Dermis blood vessel endothelial cell (primary cell): Measurements from ENCODE around the gene CPAMD8. TPM values are rescaled to one million over a fixed set of nuclear protein-coding genes. Genes with fewer than 3 reads are reported as not detected.
"Not testable (repeated sequence)": the region's sequence is repeated elsewhere in the genome, so short reads cannot be mapped to it uniquely, and the experiment has no call there.

Experiments
- DNase-seq: peaks from one replicate; pipeline ENCODE4 v3.0.0; 2010
- total RNA-seq: library from RNA; depleted of rRNA; stranded (reverse); fragments of >200 nt; gene quantifications from 2 replicates; pipeline ENCODE4 v1.2.3, GENCODE V29; 2014

Gene CPAMD8
- total RNA-seq, 1 donor from 2014 or later = 3.7 TPM

DNA sequence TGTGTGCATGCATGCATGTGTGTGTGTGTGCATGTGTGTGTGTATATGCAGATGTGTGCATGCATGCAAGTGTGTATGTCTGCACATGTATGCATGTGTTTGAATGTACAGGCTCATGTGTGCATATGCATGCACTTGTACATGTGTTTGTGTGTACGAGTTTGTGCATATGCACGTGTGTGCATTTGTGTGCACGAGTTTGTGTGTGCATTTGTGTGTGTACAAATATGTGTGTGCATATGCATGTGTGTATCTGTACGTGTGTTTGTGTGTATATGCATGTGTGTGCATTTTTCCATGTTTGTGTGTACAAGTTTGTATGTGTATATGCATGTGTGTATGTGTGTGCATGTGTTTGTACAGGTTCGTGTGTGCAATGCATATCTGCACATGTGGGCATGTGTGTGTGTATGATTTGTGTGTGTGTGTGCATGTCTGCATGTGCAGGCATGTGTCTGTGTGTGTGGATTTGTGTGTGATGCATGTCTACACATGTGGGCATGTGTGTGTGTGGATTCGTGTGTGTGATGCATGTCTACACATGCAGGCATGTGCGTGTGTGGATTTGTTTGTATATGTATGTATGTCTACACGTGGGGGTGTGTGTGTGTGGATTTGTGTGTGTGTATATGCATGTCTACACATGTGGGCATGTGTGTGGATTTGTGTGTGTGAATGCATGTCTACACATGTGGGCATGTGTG, 80.7 kb downstream of the CPAMD8 start:
- no peak for DNase-seq

DNA sequence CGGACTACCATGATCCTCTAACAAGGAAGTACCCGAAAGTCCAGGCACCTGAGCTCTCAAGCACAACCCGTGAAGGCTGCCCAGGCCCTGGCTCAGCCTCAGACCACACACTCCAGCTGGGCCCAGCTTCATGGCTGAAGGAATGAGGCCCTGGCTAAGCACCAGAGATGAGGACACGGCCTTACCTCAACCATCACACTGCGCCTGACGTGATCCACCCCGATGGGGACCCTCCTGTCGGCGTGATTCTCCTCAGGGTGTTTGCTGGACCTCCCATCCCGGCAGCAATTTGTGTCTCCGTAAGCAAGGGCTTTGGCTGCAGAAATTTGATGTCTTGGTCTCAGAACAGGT, 81.3 kb downstream of the CPAMD8 start:
- DNase-seq = no peak

DNA sequence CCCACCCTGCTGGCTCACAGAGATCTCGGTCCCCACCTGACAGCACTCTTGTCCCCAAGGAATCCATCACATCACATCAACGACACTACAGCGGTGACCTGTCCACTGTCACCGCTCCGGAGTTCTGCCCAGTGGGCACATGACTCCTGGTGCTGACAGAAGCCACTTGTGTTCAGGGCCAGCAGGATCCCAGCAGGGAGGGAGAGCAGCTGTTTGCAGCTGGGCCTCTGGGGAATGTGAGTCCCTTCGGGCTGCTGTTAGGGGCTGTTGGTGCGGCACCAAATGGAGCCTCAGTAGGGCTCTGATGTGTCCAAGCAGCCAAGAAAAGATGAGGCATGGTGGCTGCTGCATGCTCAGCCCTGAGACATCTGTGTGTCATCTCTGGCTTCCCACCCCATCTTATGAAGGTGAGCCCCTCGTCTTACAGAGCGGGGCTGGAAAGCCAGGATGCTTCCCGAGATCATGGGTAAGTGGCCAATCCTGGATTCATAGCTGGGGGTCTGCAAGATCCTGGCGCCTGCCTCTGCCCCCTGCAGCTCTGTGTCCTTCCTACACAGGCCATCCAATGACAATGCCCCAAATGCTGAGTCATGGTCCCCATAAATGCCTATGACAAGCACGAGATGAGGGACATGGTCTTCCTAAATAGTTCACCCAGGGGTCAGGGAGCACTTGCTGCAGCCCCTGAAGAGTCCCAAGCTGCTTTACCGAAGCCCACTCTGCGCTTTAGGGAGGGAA, 81.8 kb downstream of the CPAMD8 start:
- no peak for DNase-seq

DNA sequence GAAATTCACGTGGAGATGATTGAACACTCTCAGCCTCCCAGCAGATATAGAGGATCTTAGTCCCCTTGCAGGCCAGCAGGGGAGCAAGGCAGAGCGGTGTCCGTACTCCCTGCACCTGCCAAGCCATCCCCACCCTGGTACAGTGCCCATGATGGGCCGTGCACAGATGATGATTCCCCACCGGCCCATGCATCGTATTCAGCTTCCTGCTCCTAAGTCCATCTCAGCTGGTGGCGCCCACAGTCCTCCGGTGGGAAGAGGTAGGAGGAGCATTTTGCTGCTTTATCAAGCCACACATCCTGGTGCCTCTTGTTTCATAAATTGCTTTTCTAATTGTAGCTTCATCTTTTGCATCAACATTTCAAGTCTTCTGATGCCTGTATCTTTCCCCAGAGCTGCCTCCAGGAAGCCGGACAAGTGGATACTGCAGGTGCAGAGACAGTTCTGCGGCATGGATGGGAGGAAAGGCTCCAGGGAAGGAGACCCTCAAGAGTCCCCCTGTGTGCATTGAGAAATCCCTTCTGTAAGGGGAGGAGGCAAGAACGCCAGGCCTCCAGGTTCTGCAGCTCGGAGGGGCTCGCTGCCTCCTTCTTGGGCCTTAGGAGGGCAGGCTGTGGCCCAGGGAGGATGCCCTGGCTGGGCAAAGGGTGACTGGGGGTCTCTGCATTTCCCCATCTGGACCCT, 82.5 kb downstream of the CPAMD8 start:
- DNase-seq = no peak

DNA sequence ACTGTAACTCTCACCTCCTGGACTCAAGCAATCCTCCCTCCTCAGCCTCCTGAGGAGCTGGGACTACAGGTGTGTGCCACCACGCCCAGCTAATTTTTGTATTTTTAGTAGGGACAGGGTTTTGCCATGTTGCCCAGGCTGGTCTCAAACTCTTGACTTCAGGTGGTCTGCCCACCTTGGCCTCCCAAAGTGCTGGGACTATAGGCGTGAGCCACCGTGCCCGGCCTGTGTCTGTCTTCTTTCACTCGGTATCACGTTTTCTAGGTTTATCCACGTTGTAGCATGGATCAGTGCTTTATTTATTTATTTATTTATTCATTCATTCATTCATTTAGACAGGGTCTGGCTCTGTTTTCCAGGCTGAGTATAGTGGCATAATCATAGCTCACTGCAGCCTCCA, 83.5 kb downstream of the CPAMD8 start:
- not testable (repeated sequence) for DNase-seq

DNA sequence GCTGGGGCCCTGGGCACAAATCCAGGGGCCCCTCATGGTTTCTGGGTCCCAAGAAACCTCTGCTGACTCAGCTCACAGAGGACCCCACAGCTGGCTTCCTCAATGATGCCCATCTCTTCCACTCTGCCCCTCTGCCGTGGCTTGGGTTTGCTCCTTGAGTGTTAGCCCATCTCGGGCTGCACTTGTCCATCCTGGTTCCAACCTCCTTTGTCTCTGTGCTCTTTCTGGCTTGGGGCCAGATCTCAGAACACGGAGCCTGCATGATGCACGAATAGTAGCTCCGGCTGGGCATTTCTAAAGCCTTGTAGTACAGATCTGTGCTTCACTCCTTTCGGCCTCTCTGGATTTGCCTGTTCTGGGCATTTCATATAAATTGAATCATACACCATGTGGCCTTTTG, 84.0 kb downstream of the CPAMD8 start:
- no peak for DNase-seq

DNA sequence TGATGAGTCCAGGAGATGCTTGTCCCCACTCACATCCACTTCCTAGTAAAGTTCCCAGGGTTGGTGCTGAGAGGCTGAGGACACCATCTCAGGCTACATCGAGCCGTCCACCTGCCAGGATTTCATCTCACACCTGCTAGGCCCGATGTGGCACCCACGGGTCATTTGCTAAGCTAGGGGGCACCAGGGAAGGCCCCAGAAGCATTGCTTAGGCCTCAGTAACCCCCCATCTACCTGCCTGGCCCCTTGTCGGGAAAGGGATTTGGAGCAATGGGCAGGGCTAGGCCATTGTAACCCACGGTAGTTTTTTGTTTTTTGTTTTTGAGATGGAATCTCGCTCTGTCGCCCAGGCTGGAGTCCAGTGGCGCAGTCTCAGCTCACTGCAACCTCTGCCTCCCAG, 86.0 kb downstream of the CPAMD8 start:
- no peak for DNase-seq

DNA sequence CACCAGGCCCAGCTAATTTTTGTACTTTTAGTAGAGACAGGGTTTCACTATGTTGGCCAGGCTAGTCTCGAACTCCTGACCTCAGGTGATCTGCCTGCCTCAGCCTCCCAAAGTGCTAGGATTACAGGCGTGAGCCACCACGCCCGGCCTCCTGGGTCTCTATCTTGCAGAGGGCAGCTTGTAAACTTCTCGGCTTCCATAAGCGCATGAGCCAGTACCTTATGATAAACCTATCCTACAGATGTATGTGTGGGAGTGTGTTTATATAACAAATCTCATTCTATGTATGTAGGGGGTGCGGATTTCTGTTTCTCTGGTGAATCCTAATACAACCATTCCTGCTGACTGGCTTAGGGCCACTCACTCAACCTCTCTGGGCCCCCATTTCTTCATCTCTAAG, 86.5 kb downstream of the CPAMD8 start:
- not testable (repeated sequence) for DNase-seq

DNA sequence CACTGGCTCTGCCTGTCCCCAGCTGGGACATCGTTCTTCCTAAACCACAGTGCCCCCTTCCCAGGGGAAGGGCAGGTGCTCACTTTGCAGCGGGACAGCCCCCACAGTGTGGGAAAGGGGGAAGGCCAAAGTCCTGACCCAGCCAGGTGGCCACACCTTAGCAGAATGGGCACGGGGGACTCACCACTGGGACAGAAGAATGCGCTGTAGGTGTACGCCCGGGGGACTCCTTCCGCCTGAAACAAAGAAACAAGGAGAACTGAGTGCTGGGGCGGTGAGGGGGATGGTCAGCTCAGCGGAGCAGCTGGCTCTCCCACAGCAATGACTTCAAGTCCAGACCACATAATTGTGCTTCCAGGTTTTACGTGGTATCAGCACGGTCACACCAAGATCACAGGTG, 88.4 kb downstream of the CPAMD8 start:
- no peak for DNase-seq

DNA sequence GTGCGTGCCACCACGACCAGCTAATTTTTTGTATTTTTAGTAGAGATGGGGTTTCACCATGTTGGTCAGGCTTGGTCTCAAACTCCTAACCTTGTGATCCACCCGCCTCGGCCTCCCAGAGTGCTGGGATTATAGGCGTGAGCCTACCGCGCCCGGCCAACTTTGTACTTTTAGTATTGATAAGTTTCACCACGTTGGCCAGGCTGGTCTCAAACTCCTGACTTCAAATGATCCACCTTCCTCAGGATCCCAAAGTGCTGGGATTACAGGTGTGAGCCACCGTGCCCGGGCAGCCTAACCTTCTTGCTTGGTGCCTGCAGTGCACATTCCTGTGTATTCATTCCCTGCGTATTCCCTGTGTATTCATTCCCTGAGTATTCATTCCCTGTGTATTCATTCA, 88.8 kb downstream of the CPAMD8 start:
- not testable (repeated sequence) for DNase-seq

DNA sequence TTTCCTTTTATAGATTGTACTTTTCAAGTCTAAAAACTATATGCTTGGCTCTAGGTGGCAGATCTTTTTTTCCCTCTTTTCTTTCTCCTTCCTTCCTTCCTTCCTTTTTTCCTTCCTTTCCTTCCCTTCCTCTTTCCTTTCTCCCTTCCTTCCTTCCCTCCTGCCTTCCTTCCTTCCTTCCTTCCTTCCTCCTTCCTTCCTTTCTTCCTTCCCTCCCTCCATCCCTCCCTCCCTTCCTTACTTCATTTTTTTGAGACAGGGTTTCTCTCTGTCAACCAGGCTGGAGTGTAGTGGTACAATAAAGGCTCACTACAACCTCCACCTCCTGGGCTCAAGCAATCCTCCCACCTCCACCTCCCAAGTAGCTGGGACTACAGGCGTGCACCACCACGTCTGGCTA, 89.7 kb downstream of the CPAMD8 start:
- DNase-seq = no peak

DNA sequence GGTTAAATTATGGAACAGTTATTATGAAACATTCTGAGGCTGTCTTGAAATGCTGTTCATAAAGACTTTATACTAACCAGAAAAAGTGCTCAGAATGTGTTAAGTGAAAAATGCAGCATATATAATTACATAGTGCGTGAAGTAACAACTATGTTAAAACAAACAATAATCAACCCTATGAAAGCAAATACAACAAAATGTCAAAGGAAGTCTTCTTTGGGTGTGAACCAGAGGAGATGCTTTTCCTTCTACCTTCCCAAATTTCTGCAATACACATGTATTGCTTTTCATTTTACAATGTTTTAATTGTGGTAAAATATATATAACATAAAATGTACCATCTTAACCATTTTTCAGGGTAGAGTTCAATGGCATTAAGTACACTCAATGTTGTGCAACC, 92.1 kb downstream of the CPAMD8 start:
- no peak for DNase-seq

DNA sequence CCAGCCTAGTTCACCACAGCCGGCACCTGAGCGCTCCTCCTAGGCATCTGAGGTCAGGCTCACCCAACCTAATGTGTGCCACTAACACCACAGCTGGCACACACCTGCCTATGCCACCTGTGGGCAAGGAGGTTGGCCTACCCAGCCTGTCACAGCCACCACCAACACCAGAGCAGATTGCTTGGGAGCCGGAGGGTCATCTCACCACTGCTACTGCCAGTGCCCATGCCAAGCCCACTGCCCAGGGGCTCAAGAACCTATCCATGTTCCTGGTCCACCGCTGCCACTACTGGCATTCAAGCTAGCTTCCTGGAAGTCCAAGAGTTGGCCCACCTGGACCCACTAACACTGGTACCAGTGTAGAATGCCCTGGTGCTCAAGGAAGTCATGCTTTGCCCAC, 95.3 kb downstream of the CPAMD8 start:
- no peak for DNase-seq

DNA sequence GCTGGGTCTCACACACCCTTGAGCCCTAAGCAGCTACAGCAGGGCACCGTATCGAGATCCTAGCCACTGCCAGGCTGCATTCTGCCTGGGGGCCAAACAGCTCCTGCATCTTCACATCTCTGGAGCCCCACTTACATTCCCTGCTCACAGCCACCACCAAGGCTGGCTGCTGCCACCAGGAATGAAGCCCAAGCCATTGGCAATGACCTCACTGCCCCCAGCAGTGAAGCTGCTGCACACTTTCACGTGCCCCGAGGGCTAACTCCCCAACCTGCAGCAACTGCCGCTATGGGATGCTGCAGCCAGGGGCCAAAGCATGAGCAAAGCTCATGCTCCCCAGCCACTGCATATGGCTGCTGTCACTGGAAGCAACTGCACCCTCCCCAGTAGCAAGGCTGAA, 95.9 kb downstream of the CPAMD8 start:
- DNase-seq = no peak

DNA sequence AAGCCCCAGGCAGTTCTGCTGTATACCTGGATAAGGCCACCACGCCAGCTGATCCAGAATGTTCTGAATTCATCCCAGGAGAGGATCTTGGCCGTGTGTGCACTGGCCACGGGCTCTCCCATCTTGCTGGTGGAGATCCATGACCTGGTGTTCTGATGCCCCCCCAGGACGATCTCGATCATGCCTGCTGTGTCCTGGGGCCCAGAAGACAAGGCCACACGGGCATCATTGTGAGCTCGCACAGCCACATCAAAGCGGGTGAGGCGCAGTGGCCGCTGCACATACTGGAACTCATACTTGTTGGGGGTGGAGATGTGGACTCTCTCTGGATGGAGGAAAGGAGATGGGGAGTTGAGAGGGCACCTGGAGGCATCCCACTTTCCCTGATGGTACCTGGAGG, 97.7 kb downstream of the CPAMD8 start:
- DNase-seq = no peak

DNA sequence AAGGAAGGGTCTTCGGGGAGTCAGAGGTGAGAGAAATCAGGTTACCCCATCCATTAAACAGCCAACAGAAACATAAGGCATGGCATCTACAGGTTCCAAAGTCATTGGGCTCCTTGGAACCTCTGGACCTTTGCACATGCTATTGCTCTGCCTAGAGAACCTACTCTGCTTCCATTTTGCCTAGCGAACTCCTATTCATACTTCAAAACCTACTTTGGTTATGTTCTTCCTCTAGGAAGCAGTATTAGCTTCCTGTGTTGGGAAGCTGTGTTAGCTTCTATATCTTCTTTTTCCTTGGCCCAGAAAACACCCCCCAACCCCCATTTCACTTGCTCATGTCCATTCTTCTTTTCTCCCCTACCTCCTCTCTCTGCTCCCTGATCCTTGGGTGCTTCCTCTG, 98.3 kb downstream of the CPAMD8 start:
- DNase-seq = no peak

DNA sequence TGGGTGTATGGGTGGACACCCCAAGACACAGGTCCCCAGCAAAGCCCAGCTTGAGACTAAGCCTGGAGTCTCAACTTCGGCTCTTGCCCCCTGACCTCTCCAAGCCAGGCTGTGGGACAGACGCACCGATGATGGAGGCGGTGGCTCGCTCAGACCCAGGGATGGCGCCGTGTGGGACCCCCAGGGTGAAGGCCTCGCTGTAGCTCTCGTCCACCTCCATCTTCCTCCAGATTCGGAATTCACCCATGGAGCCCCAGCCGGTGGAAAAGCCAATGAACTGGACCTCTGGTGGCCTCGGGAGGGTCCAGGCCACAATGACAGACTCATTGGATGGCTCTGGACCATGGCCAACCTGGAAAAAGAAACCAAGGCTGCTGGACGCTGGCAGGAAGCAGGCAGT, 98.7 kb downstream of the CPAMD8 start:
- DNase-seq = no peak

DNA sequence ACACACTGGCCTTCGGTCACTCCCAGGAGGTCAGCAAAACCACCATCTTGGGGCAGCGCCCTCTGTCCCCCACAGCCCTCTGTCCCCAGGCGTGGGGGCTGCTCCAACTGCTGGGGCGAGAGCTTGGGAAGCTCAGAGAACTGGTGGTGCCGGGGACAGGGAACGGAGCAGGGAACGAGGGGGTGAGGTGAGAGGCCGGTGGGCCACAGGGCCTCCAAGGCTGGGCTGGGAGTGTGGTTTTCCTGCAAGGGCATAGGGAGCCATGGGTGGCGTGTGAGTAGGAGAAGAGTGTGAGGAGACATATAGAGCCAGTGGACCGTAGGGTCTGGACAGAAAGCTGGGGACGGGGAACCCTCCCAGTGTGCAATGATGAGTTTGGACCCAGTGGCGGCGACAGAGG, 103.7 kb downstream of the CPAMD8 start:
- no peak for DNase-seq

DNA sequence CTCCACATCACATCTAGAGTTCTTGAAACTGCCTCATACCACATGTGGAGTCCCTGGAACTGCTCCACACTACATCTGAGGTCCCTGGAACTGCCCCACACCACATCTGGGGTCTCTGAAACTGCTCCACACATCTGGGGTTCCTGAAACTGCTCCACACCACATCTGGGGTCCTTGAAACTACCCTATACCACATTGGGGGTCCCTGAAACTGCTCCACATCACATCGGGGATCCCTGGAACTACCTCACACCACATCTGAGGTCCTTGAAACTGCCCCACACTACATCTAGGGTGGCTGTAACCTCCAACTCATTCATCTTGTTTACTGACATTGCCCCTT, 104.0 kb downstream of the CPAMD8 start:
- no peak for DNase-seq

DNA sequence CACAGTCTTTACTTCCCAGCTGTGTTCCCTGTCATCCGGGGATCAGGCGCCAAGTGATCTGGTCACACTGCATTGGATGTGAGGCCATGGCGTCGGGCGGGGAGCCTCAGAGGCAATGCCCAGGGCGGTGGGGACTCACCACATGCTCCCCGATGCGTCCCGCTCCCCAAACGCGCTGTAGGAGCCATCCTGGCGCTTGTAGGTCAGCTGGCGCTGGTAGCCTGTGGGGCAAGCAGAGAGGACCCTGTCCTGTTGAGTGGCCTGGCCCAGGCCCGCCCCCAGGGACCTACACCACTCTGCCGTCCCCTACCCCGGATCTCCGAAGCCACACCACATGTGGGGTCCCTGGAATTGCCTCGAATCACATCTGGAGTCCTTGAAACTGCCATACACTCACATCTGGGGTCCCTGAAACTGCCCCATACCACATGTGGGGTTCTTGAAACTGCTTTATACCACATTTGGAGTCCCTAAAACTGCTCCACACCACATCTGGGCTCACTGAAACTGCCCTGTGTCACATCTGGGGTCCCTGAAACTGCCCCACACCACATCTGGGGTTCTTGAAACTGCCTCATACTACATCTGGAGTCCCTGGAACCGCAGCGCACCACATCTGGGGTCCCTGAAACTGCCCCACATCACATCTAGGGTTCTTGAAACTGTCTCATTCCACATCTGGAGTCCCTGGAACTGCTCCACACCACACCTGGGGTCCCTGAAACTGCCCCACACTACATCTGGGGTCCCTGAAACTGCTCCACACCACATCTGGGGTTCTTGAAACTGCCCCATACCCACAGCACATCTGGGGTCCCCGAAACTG, 104.6 kb downstream of the CPAMD8 start:
- DNase-seq = no peak

DNA sequence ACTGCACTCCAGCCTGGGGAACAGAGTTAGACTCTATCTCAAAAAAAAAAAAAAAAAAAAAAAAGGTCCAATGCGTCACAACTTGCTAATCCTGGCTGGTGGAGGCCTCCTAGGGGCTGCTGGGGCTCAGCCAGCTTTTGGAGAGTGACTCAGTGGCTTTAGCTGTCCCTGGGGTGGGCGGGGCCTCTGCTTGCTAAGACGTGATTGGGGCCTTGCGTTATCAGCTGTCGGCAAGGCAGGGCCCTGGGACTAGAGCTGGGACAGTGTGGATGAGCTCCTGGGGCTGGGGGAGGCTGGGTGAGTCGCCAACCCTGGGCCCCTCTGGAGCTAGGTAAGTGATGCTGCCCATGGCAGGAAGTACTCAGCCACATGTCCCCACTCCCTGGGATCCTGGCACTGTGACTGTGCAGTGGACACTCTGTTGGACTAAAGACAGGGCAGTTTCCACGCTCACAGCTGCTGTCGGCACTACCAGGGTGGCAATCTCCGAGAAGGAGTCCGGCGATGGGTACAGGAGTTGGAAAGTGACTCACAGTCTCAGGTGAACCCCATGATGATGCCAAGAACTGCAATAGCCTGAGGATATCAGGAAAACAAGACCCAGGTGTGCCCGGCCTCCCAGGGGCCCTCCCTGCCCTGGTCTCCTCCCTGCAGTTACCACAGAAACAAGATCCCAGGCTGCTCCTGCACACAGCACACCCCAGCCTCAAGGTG, 105.6 kb downstream of the CPAMD8 start:
- no peak for DNase-seq

DNA sequence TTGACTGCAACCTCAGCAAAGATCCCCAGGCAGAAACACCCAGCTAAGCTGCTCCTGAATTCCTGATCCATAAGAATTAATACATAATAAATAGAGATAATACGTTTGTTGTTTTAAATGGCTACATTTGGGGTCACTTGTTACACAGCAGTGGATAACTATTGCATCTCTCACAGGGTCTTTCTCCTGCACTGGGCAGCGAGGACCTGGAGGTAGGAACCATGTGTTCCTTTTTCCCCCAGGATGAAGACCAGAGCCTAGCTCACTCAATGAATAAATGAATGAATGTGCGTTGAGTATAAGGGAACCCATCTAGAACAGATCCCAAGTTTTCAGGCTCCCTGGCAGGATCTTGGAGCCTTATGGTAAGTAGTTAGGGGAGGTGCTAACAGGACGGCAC, 107.1 kb downstream of the CPAMD8 start:
- DNase-seq = no peak

DNA sequence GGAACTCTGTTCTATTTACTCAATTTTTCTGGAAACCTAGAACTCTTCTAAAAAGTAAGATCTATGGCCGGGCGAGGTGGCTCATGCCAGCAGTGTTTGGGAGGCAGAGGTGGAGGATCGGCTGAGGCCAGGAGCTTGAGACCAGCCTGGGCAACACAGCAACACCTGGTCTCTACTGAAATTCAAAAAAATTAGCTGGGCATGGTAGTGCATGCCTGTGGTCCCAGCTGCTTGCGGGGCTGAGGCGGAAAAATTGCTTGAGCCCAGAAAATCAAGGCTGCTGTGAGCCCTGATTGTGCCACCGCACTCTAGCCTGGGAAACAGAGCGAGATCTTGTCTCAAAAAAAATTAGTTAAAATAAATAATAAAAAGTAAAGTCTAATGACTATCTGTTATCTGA, 109.2 kb downstream of the CPAMD8 start:
- DNase-seq = no peak
